KMS-11 (cell line): ENCODE measurements around the gene LEP.

Experiments used
- H2AFZ ChIP-seq: fragments of 200-600 bp; sonication (generic); 2 replicates; pipeline ENCODE4 v1.6.1; 2016; ENCODE audit warnings: antibody characterized with exemption, mixed run types, low read depth
- H3K27ac ChIP-seq: fragments of 200-600 bp; sonication (generic); 2 replicates; pipeline ENCODE4 v1.6.1; 2016; ENCODE audit warnings: mild to moderate bottlenecking, mixed run types
- H3K27me3 ChIP-seq: fragments of 200-600 bp; sonication (generic); 2 replicates; pipeline ENCODE4 v1.6.1; 2017; ENCODE audit warnings: mild to moderate bottlenecking, low read depth, mixed run types, moderate library complexity; ENCODE audit not compliant: insufficient read depth
- H3K36me3 ChIP-seq: fragments of 200-600 bp; sonication (generic); 2 replicates; pipeline ENCODE4 v1.6.1; 2017; ENCODE audit warnings: mild to moderate bottlenecking, mixed run types; ENCODE audit not compliant: insufficient read depth
- H3K4me1 ChIP-seq: fragments of 200-600 bp; sonication (generic); 2 replicates; pipeline ENCODE4 v1.6.1; 2016; ENCODE audit warnings: mild to moderate bottlenecking, low read depth, mixed run types; ENCODE audit not compliant: poor library complexity, severe bottlenecking
- H3K4me2 ChIP-seq: fragments of 200-600 bp; sonication (generic); 2 replicates; pipeline ENCODE4 v1.7.0; 2016; ENCODE audit warnings: mild to moderate bottlenecking, mixed run types
- H3K4me3 ChIP-seq: fragments of 200-600 bp; sonication (generic); IDR thresholded peaks from 2 replicates; pipeline ENCODE4 v1.6.1; 2017; ENCODE audit warnings: low read depth, low read length, mixed read lengths; ENCODE audit not compliant: insufficient read depth
- H3K79me2 ChIP-seq: fragments of 200-600 bp; sonication (generic); 2 replicates; pipeline ENCODE4 v1.6.1; 2016; ENCODE audit warnings: low read depth, mixed run types; ENCODE audit not compliant: insufficient read depth
- H3K9ac ChIP-seq: fragments of 200-600 bp; sonication (generic); 2 replicates; pipeline ENCODE4 v1.6.1; 2016; ENCODE audit warnings: mild to moderate bottlenecking, mixed run types
- H4K20me1 ChIP-seq: fragments of 200-600 bp; sonication (generic); 2 replicates; pipeline ENCODE4 v1.6.1; 2016; ENCODE audit warnings: mild to moderate bottlenecking, mixed run types; ENCODE audit not compliant: insufficient read depth
- CTCF ChIP-seq: fragments of 200-600 bp; sonication (generic); conservative IDR thresholded peaks from 2 replicates; pipeline ENCODE4 v1.6.1; 2017; ENCODE audit warnings: low read depth, mild to moderate bottlenecking, antibody characterized with exemption, low read length, moderate library complexity, mixed read lengths

LEP gene

GRCh38 chr7:128214463-128214862, 26.6 kb upstream of the LEP start:
- Histone ChIP-seq H3K27ac (no peak overlapping the region), H3K4me3 (no peak overlapping the region), H4K20me1 (no peaks in the 10 kb centered on the region), H3K36me3 (no peaks in the 10 kb centered on the region), H3K9ac (no peak overlapping the region), H3K27me3 (no peaks in the 10 kb centered on the region), H3K79me2 (no peaks in the 10 kb centered on the region), H3K4me2 (no peak overlapping the region), H3K4me1 (peaks cover 2% of the 10 kb centered on the region), H2AFZ (no peak overlapping the region)
- TF ChIP-seq CTCF, result no peak

- no peak overlapping the region for H3K27ac ChIP-seq
- no peaks in the 10 kb centered on the region for H3K4me1 ChIP-seq
- H3K27me3 ChIP-seq, result no peaks in the 10 kb centered on the region
Measured at GRCh38 chr7:128215281-128215680, 25.8 kb upstream of the LEP start.

GRCh38 chr7:128215739-128216138, 25.3 kb upstream of the LEP start:
- no peaks in the 10 kb centered on the region for H3K4me1 ChIP-seq
- TF ChIP-seq CTCF, result no peak
- H2AFZ ChIP-seq, result no peak overlapping the region
- no peaks in the 10 kb centered on the region for H3K36me3 ChIP-seq
- no peak overlapping the region for H3K4me2 ChIP-seq
- H3K4me3 ChIP-seq, result no peak overlapping the region
- H3K27ac ChIP-seq, result no peak overlapping the region
- no peaks in the 10 kb centered on the region for H3K27me3 ChIP-seq
- no peaks in the 10 kb centered on the region for H3K79me2 ChIP-seq
- no peak overlapping the region for H3K9ac ChIP-seq
- H4K20me1 ChIP-seq, result no peaks in the 10 kb centered on the region

More at GRCh38 chr7:128215281-128215680, 25.8 kb upstream of the LEP start:
- Histone ChIP-seq H4K20me1 (no peaks in the 10 kb centered on the region), H3K4me3 (no peak overlapping the region), H3K36me3 (no peaks in the 10 kb centered on the region), H3K79me2 (no peaks in the 10 kb centered on the region), H2AFZ (no peak overlapping the region), H3K9ac (no peak overlapping the region), H3K4me2 (no peak overlapping the region)
- no peak for TF ChIP-seq CTCF

- H2AFZ ChIP-seq, result no peak overlapping the region
Measured at GRCh38 chr7:128217030-128217805, 23.9 kb upstream of the LEP start.

More at GRCh38 chr7:128217030-128217805, 23.9 kb upstream of the LEP start:
- Histone ChIP-seq H3K4me1 (no peaks in the 10 kb centered on the region), H3K27ac (no peak overlapping the region), H4K20me1 (no peaks in the 10 kb centered on the region), H3K9ac (no peak overlapping the region), H3K27me3 (no peaks in the 10 kb centered on the region), H3K4me3 (no peak overlapping the region), H3K4me2 (no peak overlapping the region), H3K36me3 (no peaks in the 10 kb centered on the region), H3K79me2 (no peaks in the 10 kb centered on the region)
- no peak for TF ChIP-seq CTCF
